Hepatocyte (in vitro differentiated cells): ENCODE results near the gene CDKL4. TPM values are rescaled to one million over a fixed set of nuclear protein-coding genes. Genes with fewer than 3 reads are reported as not detected.

ENCODE experiments used
- DNase-seq: peaks from one replicate; pipeline ENCODE4 v3.0.0-alpha.2; 2016; ENCODE audit warnings: low spot score
- H2AFZ ChIP-seq: fragments of 200-600 bp; sonication (generic); 2 replicates; pipeline ENCODE4 v1.6.0; 2016; ENCODE audit warnings: antibody characterized with exemption, mild to moderate bottlenecking
- H3K27ac ChIP-seq: fragments of 200-600 bp; sonication (generic); 2 replicates; pipeline ENCODE4 v1.5.1; 2016; ENCODE audit warnings: mild to moderate bottlenecking
- H3K27me3 ChIP-seq: fragments of 200-600 bp; sonication (generic); 2 replicates; pipeline ENCODE4 v1.6.1; 2016
- H3K36me3 ChIP-seq: fragments of 200-600 bp; sonication (generic); replicated peaks from 2 replicates; pipeline ENCODE4 v1.5.1; 2016; ENCODE audit warnings: low read depth; ENCODE audit not compliant: insufficient read depth
- H3K4me1 ChIP-seq: fragments of 200-600 bp; sonication (generic); 2 replicates; pipeline ENCODE4 v1.5.1; 2016; ENCODE audit warnings: mild to moderate bottlenecking, moderate library complexity; ENCODE audit not compliant: insufficient read depth
- H3K4me2 ChIP-seq: fragments of 200-600 bp; sonication (generic); 2 replicates; pipeline ENCODE4 v1.6.0; 2016
- H3K4me3 ChIP-seq: fragments of 200-600 bp; sonication (generic); 2 replicates; pipeline ENCODE4 v1.5.1; 2016; ENCODE audit warnings: mild to moderate bottlenecking
- H3K79me2 ChIP-seq: fragments of 200-600 bp; sonication (generic); 2 replicates; pipeline ENCODE4 v1.6.0; 2017; ENCODE audit warnings: mild to moderate bottlenecking
- H3K9me2 ChIP-seq: fragments of 200-600 bp; sonication (generic); replicated peaks from 2 replicates; pipeline ENCODE4 v1.6.0; 2017; ENCODE audit warnings: mild to moderate bottlenecking; ENCODE audit not compliant: insufficient read depth
- H3K9me3 ChIP-seq: fragments of 200-600 bp; sonication (generic); 2 replicates; pipeline ENCODE4 v1.5.1; 2016; ENCODE audit warnings: low read depth, mild to moderate bottlenecking
- H4K20me1 ChIP-seq: fragments of 200-600 bp; sonication (generic); 2 replicates; pipeline ENCODE4 v1.6.0; 2016; ENCODE audit warnings: mild to moderate bottlenecking; ENCODE audit not compliant: insufficient read depth, poor library complexity, severe bottlenecking
- EZH2 ChIP-seq: fragments of 200-600 bp; sonication (generic); IDR thresholded peaks from 2 replicates; pipeline ENCODE4 v1.6.1; 2016; ENCODE audit warnings: antibody characterized with exemption, mild to moderate bottlenecking, borderline replicate concordance
- EZH2phosphoT487 ChIP-seq: fragments of 200-600 bp; sonication (generic); IDR thresholded peaks from one replicate; pipeline ENCODE4 v1.6.1; 2018; ENCODE audit warnings: antibody characterized with exemption, mild to moderate bottlenecking, low read depth, moderate library complexity; ENCODE audit not compliant: unreplicated experiment, severe bottlenecking
- WGBS: methylation state at CpG from one replicate; pipeline ENCODE4 v1.1.6; 2016; ENCODE audit warnings: low lambda C conversion rate; ENCODE audit errors: missing lambda C conversion rate; 5-methylcytosine and 5-hydroxymethylcytosine counted together
- polyA plus RNA-seq: library from polyadenylated mRNA; unstranded; fragments of >200 nt; fragmentation: Nextera tagmentation; extraction: Ambion mirVana; gene quantifications from 2 replicates; pipeline ENCODE4 v1.2.1, GENCODE V29; 2016
- total RNA-seq: library from RNA; depleted of rRNA; stranded (reverse); fragments of >200 nt; gene quantifications from 2 replicates; pipeline ENCODE4 v1.2.3, GENCODE V29; 2014
- TF ChIP-seq, protein P1 (sequence below): fragments of 200-600 bp; sonication (generic); IDR thresholded peaks from 2 replicates; pipeline ENCODE4 v1.5.1; 2016; ENCODE audit warnings: antibody characterized with exemption, mild to moderate bottlenecking; ENCODE audit not compliant: poor library complexity

Gene CDKL4
- total and polyA plus RNA-seq, 2 experiments from 2014 or later: 0.10 to 0.35 TPM

DNA sequence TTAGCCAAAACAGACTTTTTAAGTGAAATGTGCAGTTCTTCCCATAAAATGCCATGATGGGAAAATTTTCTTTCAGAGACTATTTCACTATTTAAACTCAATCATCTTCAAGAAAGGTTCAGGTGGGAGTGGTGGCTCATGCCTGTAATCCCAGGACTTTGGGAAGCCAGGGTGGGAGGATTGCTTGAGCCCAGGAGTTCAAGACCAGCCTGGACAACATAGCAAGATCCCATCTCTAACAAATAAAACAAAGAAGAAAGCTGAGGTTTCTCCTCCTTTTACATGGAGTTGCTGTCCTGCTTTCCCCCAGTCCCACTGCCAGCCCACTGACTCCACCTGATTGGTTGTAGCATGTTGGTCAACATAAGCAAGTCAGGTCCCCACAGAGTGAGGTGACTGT lies 97.1 kb downstream of the CDKL4 start:
- H4K20me1 ChIP-seq: no peaks in the 10 kb centered on the region
- H2AFZ ChIP-seq: no peak overlapping the region
- H3K79me2 ChIP-seq: no peaks in the 10 kb centered on the region
- H3K36me3 ChIP-seq: no peaks in the 10 kb centered on the region
- no peak for DNase-seq
- H3K9me3 ChIP-seq: no peaks in the 10 kb centered on the region
- no peaks in the 10 kb centered on the region for H3K27me3 ChIP-seq
- no peak overlapping the region for H3K4me2 ChIP-seq
- no peak overlapping the region for H3K4me3 ChIP-seq
- TF ChIP-seq EZH2phosphoT487 (no peak), EZH2 (no peak)
- TF ChIP-seq, protein P1, sequence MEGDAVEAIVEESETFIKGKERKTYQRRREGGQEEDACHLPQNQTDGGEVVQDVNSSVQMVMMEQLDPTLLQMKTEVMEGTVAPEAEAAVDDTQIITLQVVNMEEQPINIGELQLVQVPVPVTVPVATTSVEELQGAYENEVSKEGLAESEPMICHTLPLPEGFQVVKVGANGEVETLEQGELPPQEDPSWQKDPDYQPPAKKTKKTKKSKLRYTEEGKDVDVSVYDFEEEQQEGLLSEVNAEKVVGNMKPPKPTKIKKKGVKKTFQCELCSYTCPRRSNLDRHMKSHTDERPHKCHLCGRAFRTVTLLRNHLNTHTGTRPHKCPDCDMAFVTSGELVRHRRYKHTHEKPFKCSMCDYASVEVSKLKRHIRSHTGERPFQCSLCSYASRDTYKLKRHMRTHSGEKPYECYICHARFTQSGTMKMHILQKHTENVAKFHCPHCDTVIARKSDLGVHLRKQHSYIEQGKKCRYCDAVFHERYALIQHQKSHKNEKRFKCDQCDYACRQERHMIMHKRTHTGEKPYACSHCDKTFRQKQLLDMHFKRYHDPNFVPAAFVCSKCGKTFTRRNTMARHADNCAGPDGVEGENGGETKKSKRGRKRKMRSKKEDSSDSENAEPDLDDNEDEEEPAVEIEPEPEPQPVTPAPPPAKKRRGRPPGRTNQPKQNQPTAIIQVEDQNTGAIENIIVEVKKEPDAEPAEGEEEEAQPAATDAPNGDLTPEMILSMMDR: no peak
- no peak overlapping the region for H3K27ac ChIP-seq
- no peaks in the 10 kb centered on the region for H3K9me2 ChIP-seq
- no peaks in the 10 kb centered on the region for H3K4me1 ChIP-seq

DNA sequence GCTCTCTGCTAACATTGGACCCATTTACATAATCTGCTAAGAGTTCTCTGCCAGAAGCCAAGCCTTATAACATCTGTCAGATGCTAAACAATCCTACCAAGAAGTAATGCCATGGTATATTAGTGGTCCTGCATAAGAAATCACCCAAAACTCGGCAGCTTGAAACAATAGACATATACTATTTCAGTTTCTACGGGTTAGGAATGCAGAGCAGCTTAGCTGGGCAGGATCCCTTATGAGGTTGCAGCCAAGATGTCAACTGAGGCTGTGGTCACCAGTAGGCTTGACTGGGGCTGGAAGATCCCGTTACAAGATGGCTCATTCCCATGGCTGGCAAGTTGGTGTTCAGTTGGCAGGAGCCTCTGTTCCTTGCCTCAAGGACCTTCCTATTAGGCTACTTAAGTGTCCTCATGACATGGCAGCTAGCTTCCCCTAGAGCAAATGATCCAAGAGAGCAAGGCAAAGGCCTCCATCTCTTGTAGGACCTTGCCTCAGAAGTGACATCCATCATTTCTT lies 97.8 kb downstream of the CDKL4 start:
- H3K9me3 ChIP-seq: no peaks in the 10 kb centered on the region
- no peak overlapping the region for H2AFZ ChIP-seq
- 92% methylated on average over 3 of the region's 3 CpGs for WGBS
- H3K79me2 ChIP-seq: no peaks in the 10 kb centered on the region
- TF ChIP-seq EZH2phosphoT487 (no peak), EZH2 (no peak)
- TF ChIP-seq, protein P1: no peak
- no peaks in the 10 kb centered on the region for H3K4me1 ChIP-seq
- H3K27ac ChIP-seq: no peak overlapping the region
- H4K20me1 ChIP-seq: no peaks in the 10 kb centered on the region
- DNase-seq: no peak
- no peaks in the 10 kb centered on the region for H3K9me2 ChIP-seq
- H3K36me3 ChIP-seq: no peaks in the 10 kb centered on the region
- H3K4me2 ChIP-seq: no peak overlapping the region
- H3K4me3 ChIP-seq: no peak overlapping the region
- no peaks in the 10 kb centered on the region for H3K27me3 ChIP-seq

GRCh38 chr2:39144416-39144815 lies 99.4 kb downstream of the CDKL4 start:
- DNase-seq: no peak
- Histone ChIP-seq H3K4me3 (no peak overlapping the region), H3K4me2 (no peak overlapping the region), H3K79me2 (no peaks in the 10 kb centered on the region), H3K9me2 (no peaks in the 10 kb centered on the region), H4K20me1 (no peaks in the 10 kb centered on the region), H2AFZ (no peak overlapping the region), H3K27me3 (no peaks in the 10 kb centered on the region), H3K4me1 (peaks cover 3% of the 10 kb centered on the region), H3K27ac (no peak overlapping the region), H3K36me3 (no peaks in the 10 kb centered on the region), H3K9me3 (no peaks in the 10 kb centered on the region)
- TF ChIP-seq, protein P1: no peak
- TF ChIP-seq EZH2 (no peak), EZH2phosphoT487 (no peak)
- WGBS: 98% methylated on average over 5 of the region's 5 CpGs
